GM23338 (cell line): ENCODE results near the gene PGF.

ENCODE experiments used
- CREB1 ChIP-seq: fragments of 250-450 bp; sonication (Bioruptor Pico); IDR thresholded peaks from 2 replicates; pipeline ENCODE4 v1.5.0; 2020; ENCODE audit warnings: low read depth, mild to moderate bottlenecking, moderate library complexity
- CTCF ChIP-seq, 2 experiments: fragments of 200-600 bp in 1 of 2; sonication (generic) in 1 of 2; conservative IDR thresholded peaks; 2 replicates each; pipeline versions ENCODE4 v1.5.1 to v1.6.1; 2016 to 2017; ENCODE audit warnings: antibody characterized with exemption in 2 of 2, low read depth in 2 of 2, mild to moderate bottlenecking in 2 of 2, moderate library complexity in 1 of 2
- EZH2 ChIP-seq: fragments of 200-600 bp; sonication (generic); IDR thresholded peaks from one replicate; pipeline ENCODE4 v1.8.0; 2017; ENCODE audit warnings: antibody characterized with exemption, mild to moderate bottlenecking, low read depth; ENCODE audit not compliant: unreplicated experiment
- EZH2phosphoT487 ChIP-seq: fragments of 200-600 bp; sonication (generic); IDR thresholded peaks from one replicate; pipeline ENCODE4 v1.8.1; 2018; ENCODE audit warnings: antibody characterized with exemption; ENCODE audit not compliant: unreplicated experiment
- JUNB ChIP-seq: IDR thresholded peaks from one replicate; pipeline ENCODE4 v1.6.1; 2016; ENCODE audit warnings: antibody characterized with exemption; ENCODE audit not compliant: unreplicated experiment
- NANOG ChIP-seq: IDR thresholded peaks from 2 replicates; pipeline ENCODE4 v1.6.1; 2016; ENCODE audit warnings: antibody characterized with exemption, borderline replicate concordance
- POLR2AphosphoS5 ChIP-seq: IDR thresholded peaks from 2 replicates; pipeline ENCODE4 v1.6.1; 2016; ENCODE audit warnings: antibody characterized with exemption, low read depth
- REST ChIP-seq: IDR thresholded peaks from one replicate; pipeline ENCODE4 v1.6.1; 2018; ENCODE audit warnings: antibody characterized with exemption; ENCODE audit not compliant: unreplicated experiment

GRCh38 chr14:74891870-74892269 is 63.5 kb downstream of the PGF start:
- no peak for TF ChIP-seq CTCF (conservative IDR thresholded peaks at IDR 0.05; ENCODE audit: low read depth in 2 of 2)
- TF ChIP-seq EZH2: no peak
- TF ChIP-seq CREB1 (CRISPR knock-in tag): no peak
- TF ChIP-seq POLR2AphosphoS5: no peak
- TF ChIP-seq REST: no peak
- no peak for TF ChIP-seq JUNB
- TF ChIP-seq EZH2phosphoT487: no peak
- TF ChIP-seq NANOG: no peak
